GM21526 (cell line): ENCODE data around the gene APBB2.
"Not testable (repeated sequence)": the region's sequence is repeated elsewhere in the genome, so short reads cannot be mapped to it uniquely, and the experiment has no call there.

ENCODE experiments used
- ATAC-seq: cut with Tn5 transposase; IDR thresholded peaks from one replicate; pipeline ENCODE4 v1.9.1; 2021; ENCODE audit warnings: moderate library complexity; ENCODE audit not compliant: unreplicated experiment, low FRiP score

Gene APBB2

DNA sequence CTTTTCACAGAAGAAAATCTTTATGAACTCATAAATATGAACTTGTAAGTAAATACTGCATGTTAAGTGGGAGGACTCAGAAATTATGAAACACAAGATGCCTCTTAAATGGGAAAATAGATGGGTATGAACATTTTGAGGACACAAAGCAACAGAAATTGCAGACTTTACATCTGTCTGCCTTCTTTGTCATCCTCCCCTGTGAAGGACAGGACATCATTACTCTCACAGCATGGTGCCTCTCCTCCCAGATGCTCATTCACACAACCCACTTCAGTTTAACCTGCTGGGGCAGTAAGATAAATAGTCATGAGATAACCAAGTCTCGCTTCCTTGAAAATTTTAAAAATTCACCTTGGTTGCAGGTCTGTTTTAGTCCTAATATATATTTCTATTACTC is 144.5 kb downstream of the APBB2 start:
- ATAC-seq, result no peak

DNA sequence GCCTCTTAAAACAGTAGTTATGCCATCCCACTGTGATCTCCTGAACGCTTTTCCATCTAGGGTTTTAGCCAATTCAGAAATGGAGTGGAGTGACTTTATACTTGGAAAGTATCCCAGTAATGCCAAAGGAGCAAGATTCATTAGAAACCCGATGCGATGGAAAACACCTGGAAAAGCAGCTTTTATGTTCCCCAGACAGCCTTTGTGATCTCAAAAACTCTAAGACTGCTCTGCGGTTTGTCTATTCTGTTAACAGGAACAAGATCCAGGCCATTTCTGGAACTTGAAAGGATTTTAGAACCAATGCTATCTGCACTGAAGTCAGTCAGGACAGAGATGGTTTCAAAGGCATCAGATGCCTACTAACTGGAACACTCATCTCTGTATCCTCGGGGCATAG is 145.1 kb downstream of the APBB2 start:
- no peak for ATAC-seq

DNA sequence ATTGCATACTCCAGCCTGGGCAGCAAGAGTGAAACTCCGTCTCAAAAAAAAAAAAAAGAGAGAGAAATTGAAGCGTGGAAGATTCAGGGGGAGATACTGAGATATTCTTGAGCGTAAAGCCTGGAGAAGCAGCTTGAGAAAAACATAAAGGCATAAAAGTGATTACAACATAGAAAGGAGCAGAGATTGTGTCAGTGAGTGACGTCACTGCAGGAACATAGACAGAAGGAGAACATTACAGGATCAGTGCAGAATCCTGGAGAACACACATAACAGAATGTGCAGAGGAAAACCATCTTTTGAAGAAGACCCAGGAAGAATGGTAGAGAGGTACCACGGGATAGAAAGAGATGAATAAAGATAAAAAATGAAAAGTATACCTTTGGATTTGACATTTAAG is 147.0 kb downstream of the APBB2 start:
- no peak for ATAC-seq

DNA sequence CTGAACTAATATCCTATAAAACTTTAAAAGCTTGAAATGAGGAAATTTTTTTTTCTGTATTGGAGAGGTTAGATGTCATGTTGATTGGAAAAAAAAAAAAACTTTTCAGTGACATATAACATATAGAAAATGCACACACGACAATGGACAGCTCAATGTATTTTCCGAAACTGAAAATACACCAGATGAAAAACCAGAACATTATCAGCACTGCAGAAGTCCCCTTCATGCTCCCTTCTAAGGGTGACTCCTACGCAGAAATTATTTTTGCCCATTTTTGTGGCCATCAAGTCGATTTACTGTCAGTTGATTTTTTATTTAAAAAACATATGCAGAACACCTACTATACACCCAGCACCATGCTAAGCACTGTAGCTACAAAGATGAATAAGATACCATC is 148.3 kb downstream of the APBB2 start:
- ATAC-seq, result no peak

DNA sequence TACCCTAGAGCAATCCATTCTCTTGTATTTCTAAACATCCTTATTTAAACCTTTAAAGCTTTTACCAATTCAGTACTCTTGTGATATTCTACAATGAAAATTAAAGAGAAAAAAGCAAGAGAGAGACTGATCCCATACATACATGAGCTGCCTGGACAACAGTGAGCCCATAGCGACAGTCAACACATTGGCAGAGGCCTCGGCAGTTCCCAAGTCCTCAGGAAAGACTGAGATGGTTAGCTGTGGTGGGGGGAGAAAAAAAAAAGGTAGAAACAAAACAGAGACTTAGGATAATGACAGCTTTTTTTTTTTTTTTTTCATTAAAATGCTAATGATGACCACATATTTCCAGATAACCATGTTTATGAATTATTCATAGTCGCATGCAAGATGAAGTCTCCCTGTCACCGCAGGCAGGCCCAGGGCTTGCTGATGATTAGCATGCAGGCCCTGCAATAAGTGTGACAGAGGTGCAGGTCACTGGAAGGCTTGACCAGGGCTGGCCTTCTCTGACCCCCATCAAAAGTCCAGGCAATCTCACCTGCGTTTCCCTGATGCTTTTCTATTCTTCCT is 148.8 kb downstream of the APBB2 start:
- no peak for ATAC-seq

DNA sequence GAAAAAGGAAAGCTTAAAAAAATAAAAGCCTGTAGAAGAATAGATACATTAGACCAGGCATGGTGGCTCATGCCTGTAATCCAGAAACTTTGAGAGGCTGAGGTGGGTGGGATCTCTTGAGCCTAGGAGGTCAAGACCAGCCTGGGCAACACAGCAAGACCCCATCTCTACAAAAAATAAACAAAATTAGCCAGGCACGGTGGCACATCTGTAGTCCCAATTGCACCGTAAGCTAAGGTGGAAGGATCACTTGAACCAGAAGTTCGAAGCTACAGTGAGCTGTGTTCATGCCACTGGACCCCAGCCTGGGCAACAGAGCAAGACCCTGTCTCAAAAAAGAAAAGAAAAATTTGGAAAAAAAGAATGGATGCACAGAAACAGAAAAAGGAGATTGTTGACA is 149.4 kb downstream of the APBB2 start:
- no peak for ATAC-seq

DNA sequence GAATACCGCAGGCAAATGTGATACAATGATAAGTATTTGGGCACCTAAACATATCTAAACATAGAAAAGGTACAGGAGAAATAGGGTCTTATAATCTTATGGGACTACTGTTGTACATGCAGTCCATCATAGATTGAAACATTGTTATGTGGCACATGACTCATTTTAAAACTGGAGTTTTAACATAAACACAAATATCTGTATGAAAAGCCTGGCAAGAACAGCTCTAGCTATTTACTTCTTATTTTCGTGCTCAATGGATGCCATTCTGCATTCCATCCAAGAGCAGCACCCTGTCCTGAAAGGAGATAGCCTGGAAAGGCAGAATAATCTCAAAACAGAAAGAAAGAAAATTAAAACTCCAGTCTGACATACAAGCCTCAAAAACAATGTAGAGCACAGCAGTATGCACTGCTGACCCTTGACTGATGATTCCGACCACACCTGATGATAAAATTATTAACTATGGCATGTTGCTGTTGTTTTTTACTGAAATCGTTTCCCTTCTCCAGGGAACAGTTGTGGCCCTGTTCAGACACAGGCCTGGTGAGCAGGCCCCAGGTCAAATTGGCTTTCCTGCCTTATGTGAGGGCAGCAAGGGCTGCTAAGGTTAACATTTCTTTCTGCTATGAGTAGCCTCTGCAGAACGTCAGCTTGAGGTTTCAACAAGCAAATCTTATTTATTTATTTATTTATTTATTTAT is 152.7 kb downstream of the APBB2 start:
- no peak for ATAC-seq

DNA sequence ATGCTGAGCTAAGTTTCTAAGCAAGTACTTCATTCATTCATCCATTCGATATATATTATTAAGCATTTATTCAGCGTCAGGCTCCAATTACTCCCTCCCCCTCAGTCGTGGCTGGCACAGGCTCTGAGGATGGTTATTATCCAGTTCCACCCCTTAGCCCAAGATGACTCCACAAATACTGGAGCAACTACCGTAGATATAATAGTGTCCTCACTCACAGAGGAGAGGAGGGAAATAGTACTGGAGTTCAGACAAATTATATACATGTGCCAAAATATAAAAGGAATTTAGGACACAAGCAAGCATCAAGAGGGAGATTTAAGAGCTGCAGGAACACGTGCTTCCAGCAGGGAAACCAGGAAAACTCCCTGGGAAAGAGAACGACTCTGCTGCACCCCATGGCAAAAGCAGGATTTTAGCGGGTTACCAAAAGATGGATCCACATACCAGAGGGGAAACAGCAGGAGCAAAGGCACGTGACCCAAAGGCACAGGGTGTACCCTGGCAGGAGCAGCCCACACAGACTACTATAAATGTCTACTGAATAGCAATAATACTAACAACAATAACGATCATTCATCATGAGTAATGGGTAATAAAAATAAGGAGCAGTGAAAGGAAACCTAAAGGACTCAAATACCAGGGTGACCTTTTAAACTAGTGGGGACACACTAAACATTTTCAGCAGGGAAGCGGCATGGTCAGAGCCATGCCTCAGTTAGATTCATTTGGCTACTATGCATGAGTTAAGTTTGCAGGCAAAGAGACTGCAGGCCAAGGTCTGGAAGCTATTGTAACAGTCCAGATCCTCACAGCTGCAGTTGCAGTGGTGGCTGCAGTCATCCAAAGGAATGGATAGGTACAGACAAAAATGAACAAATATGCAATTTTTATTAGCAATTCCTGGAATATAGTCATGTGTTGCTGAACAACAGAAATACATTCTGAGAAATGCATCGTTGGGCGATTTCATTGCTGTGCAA is 153.7 kb downstream of the APBB2 start:
- no peak for ATAC-seq

DNA sequence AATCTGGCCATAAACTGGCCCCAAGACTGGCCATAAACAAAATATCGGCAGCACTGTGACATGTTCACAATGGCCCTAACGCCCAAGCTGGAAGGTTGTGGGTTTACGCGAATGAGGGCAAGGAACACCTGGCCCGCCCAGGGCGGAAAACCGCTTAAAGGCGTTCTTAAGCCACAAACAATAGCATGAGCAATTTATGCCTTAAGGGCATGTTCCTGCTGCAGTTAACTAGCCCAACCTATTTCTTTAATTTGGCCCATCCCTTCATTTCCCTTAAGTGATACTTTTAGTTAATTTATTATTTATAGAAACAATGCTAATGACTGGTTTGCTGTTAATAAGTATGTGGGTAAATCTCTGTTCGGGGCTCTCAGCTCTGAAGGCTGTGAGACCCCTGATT is 154.9 kb downstream of the APBB2 start:
- not testable (repeated sequence) for ATAC-seq

DNA sequence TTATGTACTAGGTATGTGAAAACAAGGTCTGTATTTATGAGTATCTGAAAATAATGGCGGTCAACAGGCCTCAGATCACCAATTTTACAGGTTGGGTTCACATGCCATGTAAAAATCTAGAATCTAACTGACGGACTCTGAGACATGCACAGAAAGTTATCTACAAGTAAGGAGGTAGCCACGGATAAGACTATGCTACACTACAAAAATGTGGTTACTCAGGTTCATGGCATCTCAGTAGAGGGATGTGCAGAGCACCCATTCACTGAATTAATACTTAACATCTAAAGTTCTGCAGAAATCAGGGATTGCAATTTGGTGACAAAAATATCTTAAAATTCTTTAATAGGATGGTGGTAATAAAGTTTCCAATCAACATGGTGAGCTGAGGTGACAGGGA is 155.9 kb downstream of the APBB2 start:
- no peak for ATAC-seq

DNA sequence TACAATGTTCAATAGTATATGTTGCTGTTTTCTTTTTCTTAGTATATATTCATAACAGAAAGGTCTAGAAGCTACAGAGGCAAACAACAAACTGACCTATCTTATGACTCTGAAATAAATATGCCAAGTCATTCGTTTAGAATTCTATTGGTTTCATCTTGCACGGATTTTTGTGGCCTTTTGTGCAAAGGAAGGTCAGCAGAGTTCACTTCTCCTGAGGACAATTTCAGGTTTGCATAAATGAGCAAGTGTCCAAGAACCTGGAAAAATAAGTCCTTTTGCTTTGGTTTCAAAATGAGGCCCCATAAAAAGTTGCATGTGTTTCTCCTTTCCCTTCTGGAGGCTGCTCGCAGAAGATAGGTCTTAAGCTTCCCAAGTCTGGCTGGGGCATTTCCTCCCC is 156.9 kb downstream of the APBB2 start:
- no peak for ATAC-seq

DNA sequence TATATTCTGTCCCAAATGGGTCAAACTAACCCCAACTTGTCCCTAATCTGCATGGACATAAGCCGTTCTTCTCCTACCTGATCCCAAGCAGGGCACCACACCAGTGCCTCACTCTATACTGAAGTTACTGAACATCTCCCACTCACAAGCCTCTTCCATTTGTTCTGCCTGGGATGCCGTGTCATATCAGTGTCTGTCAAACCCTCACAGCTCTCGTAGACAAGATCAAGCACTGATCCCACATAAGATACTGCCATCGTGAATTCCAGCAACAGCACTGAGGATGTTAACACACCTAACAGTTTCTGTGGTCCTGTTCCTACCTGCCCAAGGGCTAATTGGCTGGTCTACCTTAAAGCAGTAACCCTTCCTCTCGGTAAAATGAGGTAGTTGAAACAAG is 162.1 kb downstream of the APBB2 start:
- no peak for ATAC-seq

DNA sequence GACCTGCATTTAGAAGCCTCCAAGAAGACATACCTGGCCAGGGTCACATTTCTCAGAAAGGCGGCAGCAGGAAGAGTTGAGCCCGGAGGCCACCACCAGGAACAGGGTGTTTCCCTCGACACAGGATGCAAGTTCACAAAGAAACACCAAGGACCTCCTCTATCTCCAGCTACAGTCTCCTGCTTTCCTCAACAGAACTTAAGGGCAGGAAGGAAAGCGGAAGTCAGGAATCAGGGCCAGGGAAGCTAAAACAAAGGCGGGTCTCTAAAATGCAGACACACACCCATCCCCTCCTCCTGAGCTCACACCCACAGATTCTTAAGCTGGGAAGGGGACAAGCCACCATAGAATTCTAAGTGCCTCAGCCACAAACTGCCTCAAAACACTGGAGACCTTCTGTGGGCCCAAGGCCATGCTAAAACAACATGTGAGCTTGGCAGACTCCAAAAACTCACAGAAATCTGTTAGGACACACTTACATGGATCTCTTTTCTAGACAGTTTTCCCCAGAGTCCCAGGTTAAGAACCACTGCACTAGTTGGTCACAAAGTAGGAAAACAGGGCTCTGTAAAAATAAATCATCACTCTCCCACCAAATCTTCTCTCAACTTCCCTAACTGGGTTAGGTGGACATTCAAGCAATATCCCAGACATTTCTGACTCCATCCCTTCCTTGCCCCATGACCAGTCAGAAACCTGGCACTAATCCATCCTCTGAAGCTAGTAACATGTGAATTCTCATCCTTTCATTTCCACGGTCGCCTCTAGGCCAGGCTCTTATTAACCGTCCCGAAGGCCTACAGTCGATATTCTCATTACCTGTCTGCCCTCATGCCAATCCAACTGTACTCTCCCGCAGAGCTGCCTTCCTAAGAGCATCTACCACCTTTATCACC is 163.2 kb downstream of the APBB2 start:
- no peak for ATAC-seq

DNA sequence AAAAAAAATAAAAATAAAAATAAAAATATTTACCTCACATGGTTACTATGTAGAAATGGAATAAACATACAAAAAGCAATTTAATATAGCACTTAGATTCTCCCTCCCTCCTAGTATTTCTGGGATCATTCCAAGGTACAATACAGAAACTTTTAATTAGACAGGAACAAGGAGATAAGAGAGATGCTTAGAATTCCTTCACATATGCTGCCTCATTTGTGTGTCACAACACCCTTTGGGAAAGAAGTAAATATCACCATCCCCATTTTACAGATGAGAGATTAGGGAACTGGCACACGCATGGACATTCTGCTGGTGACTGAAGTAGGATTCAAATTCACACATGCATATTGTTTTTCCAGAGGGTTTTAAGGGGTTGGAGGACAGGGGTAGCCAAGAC is 164.2 kb downstream of the APBB2 start:
- ATAC-seq, result no peak

DNA sequence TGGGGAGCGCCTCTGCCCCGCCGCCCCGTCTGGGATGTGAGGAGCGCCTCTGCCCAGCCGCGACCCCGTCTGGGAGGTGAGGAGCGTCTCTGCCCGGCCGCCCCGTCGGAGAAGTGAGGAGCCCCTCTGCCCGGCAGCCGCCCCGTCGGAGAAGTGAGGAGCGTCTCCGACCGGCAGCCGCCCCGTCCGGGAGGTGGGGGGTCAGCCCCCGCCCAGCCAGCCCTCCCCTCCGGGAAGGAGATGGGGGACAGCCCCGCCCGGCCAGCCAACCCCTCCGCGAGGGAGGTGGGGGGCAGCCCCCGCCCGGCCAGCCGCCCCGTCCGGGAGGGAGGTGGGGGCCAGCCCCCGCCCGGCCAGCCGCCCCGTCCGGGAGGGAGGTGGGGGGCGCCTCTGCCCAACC is 165.2 kb downstream of the APBB2 start:
- ATAC-seq, result not testable (repeated sequence)

DNA sequence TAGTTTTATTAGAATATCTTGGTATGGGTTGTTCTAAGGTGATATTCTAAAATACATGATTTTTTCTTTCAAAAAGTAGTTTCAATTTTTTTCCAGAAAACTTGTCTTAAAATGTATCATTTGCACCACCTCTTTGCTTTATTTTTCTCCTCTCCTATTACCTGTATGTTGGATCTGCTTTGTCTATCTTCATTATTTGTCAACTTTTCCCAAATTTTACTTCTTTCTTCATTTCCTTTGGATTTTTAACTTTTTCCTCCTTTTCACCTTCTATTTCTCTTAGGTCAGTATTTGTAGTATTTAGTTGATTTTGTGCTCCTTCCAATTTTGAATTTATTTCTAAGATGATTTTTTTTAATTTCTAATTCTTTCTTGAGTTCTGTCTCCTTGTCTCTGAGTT is 169.6 kb downstream of the APBB2 start:
- ATAC-seq, result no peak

DNA sequence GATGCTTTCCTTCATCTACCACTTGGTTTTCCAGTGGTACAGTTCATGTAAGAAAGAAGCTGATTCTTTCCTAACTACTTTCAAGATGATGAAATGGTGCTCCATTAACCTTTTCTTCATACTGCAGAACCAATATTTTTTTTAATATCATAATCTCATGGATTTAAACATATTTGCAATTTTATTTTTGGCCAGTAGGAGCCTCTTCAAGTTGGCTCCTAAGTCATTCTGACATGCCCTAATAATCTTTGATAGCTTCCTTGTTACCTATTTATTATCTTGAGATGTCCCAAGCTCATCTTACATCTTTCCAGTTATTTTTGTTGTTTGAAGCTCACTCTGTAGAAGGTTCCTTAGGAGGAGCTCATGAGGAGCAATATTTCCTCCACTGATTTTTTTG is 170.2 kb downstream of the APBB2 start:
- ATAC-seq, result no peak

DNA sequence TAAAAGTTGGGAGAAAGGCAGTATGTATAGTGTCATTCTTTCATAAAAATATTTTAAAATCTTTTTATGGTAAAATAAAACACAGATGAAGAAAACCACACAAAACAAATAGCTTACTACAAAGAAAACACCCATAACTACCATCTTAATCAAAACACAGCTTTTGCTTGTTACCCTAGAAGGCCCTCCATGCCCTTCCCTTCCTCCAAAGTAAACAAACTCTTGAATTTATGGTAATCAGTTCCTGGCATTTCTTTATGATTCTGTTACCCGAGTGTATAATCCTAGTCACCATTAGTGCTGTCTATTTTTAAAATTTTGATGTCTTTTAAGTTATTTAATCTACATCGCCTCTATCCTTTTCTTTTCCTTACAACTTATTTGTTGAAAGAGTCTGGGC is 170.9 kb downstream of the APBB2 start:
- ATAC-seq, result no peak

DNA sequence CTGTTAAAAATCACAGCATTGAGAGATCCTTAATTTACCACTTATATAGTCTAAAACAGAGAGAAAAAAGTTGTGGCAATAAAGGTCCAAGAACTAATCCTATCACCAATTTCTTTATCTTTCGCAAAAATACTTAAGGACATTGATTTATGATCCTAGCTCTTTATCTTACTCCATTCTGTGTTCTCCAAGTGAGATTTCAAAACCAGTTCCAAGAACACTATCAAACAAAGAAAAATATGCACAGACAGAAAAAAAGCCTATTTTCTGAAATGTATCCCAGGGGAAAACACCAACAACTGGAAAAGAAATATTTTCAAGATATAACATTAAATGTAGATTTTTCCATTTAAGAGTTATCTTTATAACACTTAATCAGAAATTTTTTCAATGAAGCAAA is 172.8 kb downstream of the APBB2 start:
- ATAC-seq, result no peak

DNA sequence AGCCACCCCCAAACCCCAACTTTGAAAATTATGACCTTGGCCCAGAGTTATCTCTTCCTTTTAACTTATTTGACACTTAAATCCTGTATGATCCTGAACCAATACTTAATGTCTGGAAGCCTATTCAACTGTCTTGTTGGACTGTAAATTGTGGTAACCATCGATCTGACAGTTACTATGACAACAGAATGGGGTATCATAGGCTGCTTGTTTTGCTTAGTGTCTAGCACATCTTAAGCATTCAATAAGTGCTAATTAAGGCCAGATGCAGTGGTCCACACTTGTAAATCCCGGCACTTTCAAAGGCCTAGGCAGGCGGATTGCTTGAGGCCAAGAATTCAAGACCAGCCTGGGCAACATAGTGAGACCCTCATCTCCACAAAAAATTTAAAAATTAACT is 175.0 kb downstream of the APBB2 start:
- no peak for ATAC-seq

DNA sequence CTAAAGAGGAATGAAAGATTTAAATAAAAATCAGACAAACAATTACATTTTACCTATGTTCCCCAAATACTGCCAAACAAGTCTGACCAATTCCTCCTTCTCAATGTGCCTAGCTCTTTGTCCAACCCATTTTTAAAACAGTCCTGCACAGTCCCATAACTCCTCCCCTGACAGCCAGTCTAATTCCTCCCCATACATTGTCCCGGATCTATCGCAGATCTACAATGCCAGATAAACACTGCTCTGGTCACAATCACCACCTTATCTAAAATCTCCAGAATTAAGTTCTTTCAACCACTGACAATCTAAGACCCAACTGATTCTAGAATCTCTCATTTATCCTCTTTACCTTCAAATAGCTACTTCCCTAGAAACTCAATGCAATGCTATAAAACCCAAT is 176.0 kb downstream of the APBB2 start:
- ATAC-seq, result no peak
